Measurements from ENCODE around the gene TNFRSF6B. TPM values are rescaled to one million over a fixed set of nuclear protein-coding genes. Genes with fewer than 3 reads are reported as not detected.
"Not testable (repeated sequence)": the region's sequence is repeated elsewhere in the genome, so short reads cannot be mapped to it uniquely, and the experiment has no call there.

Gene TNFRSF6B
- total RNA-seq, 1 donor from 2014 or later: 0.64 TPM

DNA sequence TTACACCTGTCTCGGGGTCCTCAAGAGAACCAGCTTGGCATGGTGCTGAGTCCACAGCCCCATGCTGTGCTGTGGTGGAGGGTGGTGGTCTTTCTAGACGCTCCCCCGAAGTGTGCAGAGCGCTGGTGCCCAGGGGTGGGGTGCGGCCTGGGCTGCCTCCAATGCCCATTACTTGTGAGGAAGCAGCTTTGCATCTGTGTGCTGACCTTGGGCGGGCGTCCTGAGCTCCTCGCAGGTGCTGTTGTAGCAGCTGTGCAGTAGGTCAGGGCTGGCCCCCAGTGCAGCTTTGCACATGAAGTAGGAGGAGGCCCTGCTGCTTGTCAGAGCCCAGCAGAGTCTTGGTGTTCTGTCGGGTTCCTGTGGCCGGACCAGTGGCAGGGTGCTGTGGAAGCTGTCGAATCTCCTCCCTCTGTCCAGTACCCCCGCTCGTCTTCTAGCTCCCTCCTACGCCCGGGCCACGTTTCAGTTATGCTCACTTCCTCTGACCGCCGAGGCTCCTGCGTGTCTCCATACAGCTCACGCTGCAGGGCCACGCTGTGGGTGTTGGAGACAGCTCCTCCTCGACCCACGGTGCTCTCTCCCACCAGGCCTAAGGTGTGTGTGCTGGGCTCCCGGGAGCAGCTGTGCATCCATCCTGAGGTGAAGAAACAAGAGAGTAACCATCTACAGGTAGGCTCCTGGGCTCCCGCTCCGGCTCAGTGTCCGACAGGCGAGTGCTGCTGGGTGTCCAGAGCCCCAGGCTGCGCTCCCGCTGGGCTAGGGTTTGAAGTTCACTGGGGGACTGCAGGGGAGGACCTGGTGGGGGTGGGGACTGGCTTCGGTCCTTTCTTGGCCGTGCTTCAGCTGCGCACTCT lies 34.3 kb upstream of the TNFRSF6B start:
- intact Hi-C loops (cut with micrococcal nuclease): no loop called here
- no peak for DNase-seq
- ATAC-seq: no peak

- intact Hi-C loops (cut with micrococcal nuclease): no loop called here
- DNase-seq (no peak), ATAC-seq (no peak)
These were observed 33.7 kb upstream of the TNFRSF6B start for GRCh38 chr20:63662813-63663189.

- DNase-seq: no peak
- no peak for ATAC-seq
- intact Hi-C loops (cut with micrococcal nuclease): no loop called here
These were observed 33.0 kb upstream of the TNFRSF6B start for GRCh38 chr20:63663332-63664066.

GRCh38 chr20:63664143-63664851 lies 32.2 kb upstream of the TNFRSF6B start:
- intact Hi-C loops (cut with micrococcal nuclease): no loop called here
- no peak for ATAC-seq
- no peak for DNase-seq

- intact Hi-C loops (cut with micrococcal nuclease): no loop called here
- no peak for DNase-seq
- no peak for ATAC-seq
These were observed 31.4 kb upstream of the TNFRSF6B start for GRCh38 chr20:63664861-63665594.

DNA sequence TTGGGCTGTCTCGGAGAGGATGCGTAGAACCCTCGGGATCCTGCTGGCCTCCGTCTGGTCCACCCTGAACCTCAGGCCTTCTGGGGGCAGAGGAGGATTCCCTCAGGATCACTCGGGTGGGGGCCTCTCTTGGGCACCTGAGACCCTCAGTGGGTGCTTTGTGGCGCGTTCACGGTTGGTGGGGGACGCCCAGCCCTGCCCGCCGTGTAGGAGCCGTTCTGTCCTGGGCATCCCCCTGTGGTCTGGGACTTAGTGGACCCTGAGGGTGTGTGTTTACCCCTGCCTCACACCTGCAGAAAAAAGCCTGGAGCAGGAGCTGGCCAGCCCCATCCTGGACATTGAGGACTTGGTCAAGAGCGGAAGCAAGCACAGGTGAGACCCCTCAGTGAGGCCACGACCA lies 30.7 kb upstream of the TNFRSF6B start:
- DNase-seq (no peak), ATAC-seq (no peak)
- intact Hi-C loops (cut with micrococcal nuclease): no loop called here

DNA sequence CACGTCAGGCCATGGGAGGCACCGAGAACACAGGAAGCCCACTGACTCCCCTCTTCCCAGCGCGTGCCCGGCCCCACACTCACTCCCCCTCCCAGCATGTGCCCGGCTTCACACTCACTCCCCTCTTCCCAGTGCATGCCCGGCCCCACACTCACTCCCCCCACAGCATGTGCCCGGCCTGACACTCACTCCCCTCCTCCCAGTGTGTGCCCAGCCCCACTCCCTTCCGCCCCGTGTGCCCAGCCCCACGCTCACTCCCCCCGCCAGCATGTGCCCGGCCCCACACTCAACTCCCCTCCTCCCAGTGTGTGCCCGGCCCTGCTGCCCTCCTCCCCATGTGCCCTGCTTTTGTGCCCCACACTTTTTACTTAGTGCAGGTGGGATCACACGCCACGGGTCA lies 28.6 kb upstream of the TNFRSF6B start:
- DNase-seq (no peak), ATAC-seq (no peak)
- intact Hi-C loops (cut with micrococcal nuclease): no loop called here

DNA sequence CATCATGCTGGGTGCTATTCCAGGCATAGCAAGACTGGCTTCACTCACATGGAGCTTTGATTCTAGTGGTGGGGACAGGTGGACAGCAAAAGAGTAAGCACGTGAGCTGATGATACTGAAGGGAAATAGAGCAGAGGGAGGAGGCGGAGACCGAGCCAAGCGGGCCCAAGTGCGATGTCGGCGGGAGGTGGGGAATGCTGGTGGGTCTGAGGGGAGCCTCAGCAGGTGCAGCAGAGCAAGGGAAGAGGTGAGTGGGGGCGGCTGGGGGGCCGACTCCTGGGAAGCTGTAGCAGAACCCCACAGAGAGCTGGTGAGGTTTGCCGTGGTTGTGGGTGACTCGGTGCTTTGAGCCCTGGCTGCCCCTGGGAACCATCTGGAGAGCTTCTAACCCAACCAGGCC lies 28.1 kb upstream of the TNFRSF6B start:
- intact Hi-C loops (cut with micrococcal nuclease): no loop called here
- DNase-seq (no peak), ATAC-seq (no peak)

DNA sequence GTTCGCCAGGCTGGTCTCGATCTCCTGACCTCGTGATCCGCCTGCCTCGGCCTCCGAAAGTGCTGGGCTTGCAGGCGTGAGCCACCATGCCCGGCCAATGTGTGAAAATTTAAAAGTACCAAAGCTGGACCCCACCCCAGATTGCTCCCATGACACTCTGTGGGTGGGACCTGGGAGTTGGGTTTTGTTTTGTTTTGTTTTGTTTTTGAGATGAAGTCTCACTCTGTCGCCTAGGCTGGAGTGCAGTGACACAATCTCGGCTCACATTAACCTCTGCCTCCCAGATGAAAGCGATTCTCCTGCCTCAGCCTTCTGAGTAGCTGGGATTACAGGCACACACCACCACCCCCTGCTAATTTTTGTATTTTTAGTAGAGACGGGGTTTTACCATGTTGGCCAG lies 24.8 kb upstream of the TNFRSF6B start:
- ATAC-seq; intact Hi-C loops (cut with micrococcal nuclease); DNase-seq: not testable (repeated sequence)

GRCh38 chr20:63672666-63673065 lies 23.8 kb upstream of the TNFRSF6B start:
- DNase-seq: no peak
- intact Hi-C loops (cut with micrococcal nuclease): no loop called here
- ATAC-seq: no peak

- intact Hi-C loops (cut with micrococcal nuclease): no loop called here
- DNase-seq (no peak), ATAC-seq (no peak)
These were observed 22.5 kb upstream of the TNFRSF6B start for GRCh38 chr20:63673951-63674350.

DNA sequence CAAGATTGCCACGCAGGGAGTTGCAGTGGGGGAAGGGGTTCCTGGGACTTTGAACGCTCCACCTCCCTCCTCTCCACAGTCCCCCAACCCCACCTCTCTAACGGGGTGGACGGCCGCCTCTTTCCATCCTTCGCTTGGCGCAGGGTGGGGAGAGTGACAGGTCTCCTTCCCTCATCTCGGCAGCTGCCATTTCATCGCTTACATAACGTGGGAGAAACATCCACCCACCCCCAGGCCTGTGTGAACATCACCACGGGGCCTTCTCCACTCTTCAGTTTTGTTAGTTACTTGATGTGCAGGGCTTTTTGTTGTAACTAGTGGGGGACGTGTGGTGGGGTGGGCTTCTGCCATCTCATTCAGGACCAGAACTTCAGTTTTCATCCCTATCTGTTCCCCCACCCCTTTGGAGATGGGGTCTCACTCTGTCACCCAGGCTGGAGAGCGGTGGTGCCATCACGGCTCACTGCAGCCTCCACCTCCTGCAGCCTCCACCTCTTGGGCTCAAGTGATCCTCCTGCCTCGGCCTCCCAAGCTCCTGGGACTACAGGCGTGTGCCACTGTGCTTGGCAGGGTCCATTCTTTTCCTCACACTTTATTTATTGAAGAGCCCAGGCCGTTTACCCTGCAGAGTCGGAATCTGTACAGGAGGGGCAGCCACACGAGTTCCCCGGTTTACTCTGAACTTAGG lies 20.6 kb upstream of the TNFRSF6B start:
- no peak for DNase-seq
- intact Hi-C loops (cut with micrococcal nuclease): no loop called here
- no peak for ATAC-seq

- intact Hi-C loops (cut with micrococcal nuclease): no loop called here
- DNase-seq: no peak
- no peak for ATAC-seq
These were observed 18.4 kb upstream of the TNFRSF6B start for GRCh38 chr20:63678071-63678470.

DNA sequence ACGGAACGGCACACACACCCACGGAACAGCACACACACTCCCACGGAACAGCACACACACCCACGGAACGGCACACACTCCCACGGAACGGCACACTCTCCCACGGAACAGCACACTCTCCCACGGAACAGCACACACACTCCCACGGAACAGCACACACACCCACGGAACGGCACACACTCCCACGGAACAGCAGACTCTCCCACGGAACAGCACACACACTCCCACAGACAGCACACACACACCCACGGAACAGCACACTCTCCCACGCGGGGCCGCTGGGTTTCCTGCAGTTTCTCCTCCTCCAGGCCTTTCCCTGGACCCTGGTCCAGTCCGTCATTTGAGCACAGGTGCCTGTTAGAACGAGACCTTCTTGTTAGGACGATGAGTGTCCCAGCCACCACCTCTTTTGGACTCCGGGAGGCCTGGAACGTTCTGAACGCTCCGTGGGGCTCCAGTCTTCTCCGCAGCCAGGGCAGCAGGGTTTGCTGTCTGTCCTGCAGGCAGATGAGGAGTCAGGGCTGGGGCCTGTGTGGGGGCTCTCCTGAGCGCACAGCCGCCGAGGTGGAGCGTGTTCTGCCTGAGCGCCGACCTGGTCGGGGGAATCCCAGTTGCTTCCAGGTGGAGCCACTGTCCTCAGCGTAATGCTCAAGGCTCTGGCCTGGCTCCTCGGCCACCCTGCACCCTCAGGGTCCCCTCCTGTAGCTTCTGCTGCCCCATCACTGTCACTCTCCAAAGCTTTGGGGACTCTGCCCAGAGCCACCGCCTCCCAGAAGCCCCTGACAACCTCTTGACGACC lies 17.6 kb upstream of the TNFRSF6B start:
- intact Hi-C loops (cut with micrococcal nuclease): no loop called here
- ATAC-seq: no peak

DNA sequence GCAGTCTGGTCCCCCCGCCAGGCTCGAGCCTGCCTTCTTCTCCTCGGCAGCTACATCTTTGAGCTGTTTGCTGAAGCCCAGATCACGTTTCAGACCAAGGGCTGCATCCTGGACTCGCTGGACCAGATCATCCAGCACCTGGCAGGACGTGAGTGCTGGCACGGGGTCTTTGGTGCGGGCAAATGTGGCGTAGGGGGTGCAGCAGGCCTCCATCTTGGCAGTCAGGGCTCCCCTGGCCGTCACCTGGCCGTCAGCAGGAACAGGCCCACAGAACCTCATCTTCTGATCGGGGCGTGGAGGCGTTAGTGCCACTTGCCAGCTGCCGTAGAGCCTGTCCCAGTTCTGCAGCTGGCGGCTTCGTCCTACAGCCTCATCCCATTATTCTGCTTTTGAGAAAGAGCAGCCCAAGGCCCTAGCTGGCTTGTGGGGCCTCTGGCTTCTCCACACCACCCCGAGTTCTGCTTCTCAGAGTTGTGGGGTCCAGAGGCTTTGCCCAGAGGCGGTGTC lies 16.6 kb upstream of the TNFRSF6B start:
- ATAC-seq (no peak), DNase-seq (no peak)
- intact Hi-C loops (cut with micrococcal nuclease): no loop called here

More for the DNA sequence above, 17.6 kb upstream of the TNFRSF6B start:
- no peak for DNase-seq

- DNase-seq: no peak
- intact Hi-C loops (cut with micrococcal nuclease): no loop called here
- ATAC-seq: no peak
These were observed 16.0 kb upstream of the TNFRSF6B start for GRCh38 chr20:63680427-63680826.

GRCh38 chr20:63680857-63681608 lies 15.4 kb upstream of the TNFRSF6B start:
- DNase-seq: peak; percentile 29
- ATAC-seq: no peak
- intact Hi-C loops (cut with micrococcal nuclease): no loop called here

All from left ventricle myocardium superior (tissue), 1 donor.